ENCODE results near the gene PCDHA10.

DNA sequence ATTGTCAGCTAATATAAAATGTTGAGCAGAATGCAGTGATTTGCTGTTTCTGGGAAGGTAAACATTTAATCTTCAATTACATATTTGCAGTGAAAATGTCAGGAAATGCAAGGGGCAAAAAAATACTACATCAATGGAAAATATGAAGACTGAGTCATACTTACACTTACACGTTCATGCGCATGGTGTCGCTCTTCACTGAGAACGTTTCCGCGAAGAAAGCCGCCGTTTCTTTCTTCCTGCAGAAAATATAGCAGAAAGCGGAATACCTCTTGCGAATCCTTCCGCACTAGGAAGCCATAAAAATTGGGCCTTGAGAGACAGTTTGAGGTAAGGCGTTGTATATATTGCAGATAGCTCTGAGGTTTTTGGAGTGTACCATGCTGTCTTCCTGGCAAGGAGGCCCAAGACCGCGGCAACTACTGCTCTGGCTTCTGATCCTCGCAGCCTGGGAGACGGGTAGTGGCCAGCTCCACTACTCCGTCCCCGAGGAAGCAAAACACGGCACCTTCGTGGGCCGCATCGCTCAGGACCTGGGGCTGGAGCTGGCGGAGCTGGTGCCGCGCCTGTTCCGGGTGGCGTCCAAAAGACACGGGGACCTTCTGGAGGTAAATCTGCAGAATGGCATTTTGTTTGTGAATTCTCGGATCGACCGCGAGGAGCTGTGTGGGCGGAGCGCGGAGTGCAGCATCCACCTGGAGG is 26.3 kb downstream of the PCDHA10 start, which contains the start of gene PCDHA13:
- TF ChIP-seq EZH2 (IDR thresholded peaks at IDR 0.05; ENCODE audit: insufficient read depth, poor library complexity, severe bottlenecking), result no peak
- TF ChIP-seq EZH2phosphoT487 (IDR thresholded peaks at IDR 0.05; ENCODE audit: insufficient read depth, low read depth), result no peak
